Ishikawa (cell line): Measurements from ENCODE around the gene EFCAB13.

Experiments used
- CEBPB ChIP-seq: IDR thresholded peaks from 2 replicates; pipeline ENCODE4 v1.6.1; 2012
- CREB1 ChIP-seq: IDR thresholded peaks from 2 replicates; pipeline ENCODE4 v1.6.1; 2012; ENCODE audit warnings: low read depth
- EGR1 ChIP-seq: IDR thresholded peaks from 2 replicates; pipeline ENCODE4 v1.6.1; 2012
- EP300 ChIP-seq: IDR thresholded peaks from 2 replicates; pipeline ENCODE4 v1.6.1; 2012; ENCODE audit warnings: borderline replicate concordance
- FOXM1 ChIP-seq: IDR thresholded peaks from 2 replicates; pipeline ENCODE4 v1.6.1; 2012; ENCODE audit warnings: low read depth, borderline replicate concordance
- MAX ChIP-seq: IDR thresholded peaks from 2 replicates; pipeline ENCODE4 v1.6.1; 2012
- NFIC ChIP-seq: IDR thresholded peaks from 2 replicates; pipeline ENCODE4 v1.6.1; 2012
- RAD21 ChIP-seq: IDR thresholded peaks from 2 replicates; pipeline ENCODE4 v1.6.1; 2012; ENCODE audit warnings: low read depth
- REST ChIP-seq: IDR thresholded peaks from 2 replicates; pipeline ENCODE4 v1.6.1; 2012; ENCODE audit warnings: low read depth, mild to moderate bottlenecking
- TAF1 ChIP-seq: IDR thresholded peaks from 2 replicates; pipeline ENCODE4 v1.6.1; 2012; ENCODE audit warnings: low read depth, mild to moderate bottlenecking
- TCF12 ChIP-seq: IDR thresholded peaks from 2 replicates; pipeline ENCODE4 v1.6.1; 2012; ENCODE audit warnings: low read depth
- TEAD4 ChIP-seq: IDR thresholded peaks from 2 replicates; pipeline ENCODE4 v1.6.1; 2012
- USF1 ChIP-seq: IDR thresholded peaks from 2 replicates; pipeline ENCODE4 v1.6.1; 2012
- YY1 ChIP-seq: IDR thresholded peaks from 2 replicates; pipeline ENCODE4 v1.6.1; 2012; ENCODE audit warnings: low read depth
- ZBTB7A ChIP-seq: IDR thresholded peaks from 2 replicates; pipeline ENCODE4 v1.6.1; 2012; ENCODE audit warnings: low read depth

Gene EFCAB13

GRCh38 chr17:47281216-47281615, 42.5 kb upstream of the EFCAB13 start:
- TF ChIP-seq REST (no peak), TEAD4 (no peak), RAD21 (no peak), USF1 (peak; percentile 60; the same call in 1 of the 2 replicates)

- no peak for TF ChIP-seq RAD21
- TF ChIP-seq REST = no peak
Observed at GRCh38 chr17:47285003-47285402, 38.8 kb upstream of the EFCAB13 start.

- no peak for TF ChIP-seq FOXM1
- no peak for TF ChIP-seq CEBPB
- no peak for TF ChIP-seq TCF12
- no peak for TF ChIP-seq YY1
- TF ChIP-seq TEAD4 = no peak
Observed at GRCh38 chr17:47286198-47286914, 37.4 kb upstream of the EFCAB13 start.

GRCh38 chr17:47287068-47287467, 36.7 kb upstream of the EFCAB13 start:
- TF ChIP-seq MAX (no peak), TEAD4 (no peak), EGR1 (no peak), FOXM1 (no peak), ZBTB7A (no peak), RAD21 (no peak), EP300 (no peak), USF1 (no peak)

GRCh38 chr17:47287639-47288038, 36.1 kb upstream of the EFCAB13 start:
- TF ChIP-seq TCF12 = no peak
- TF ChIP-seq USF1 = no peak
- no peak for TF ChIP-seq EGR1
- no peak for TF ChIP-seq FOXM1
- TF ChIP-seq MAX = no peak
- no peak for TF ChIP-seq CREB1
- no peak for TF ChIP-seq CEBPB
- no peak for TF ChIP-seq ZBTB7A
- TF ChIP-seq YY1 = no peak
- no peak for TF ChIP-seq TAF1

GRCh38 chr17:47288531-47289116, 35.1 kb upstream of the EFCAB13 start:
- no peak for TF ChIP-seq YY1
- no peak for TF ChIP-seq TCF12
- TF ChIP-seq TEAD4 = no peak
- TF ChIP-seq CREB1 = no peak
- TF ChIP-seq FOXM1 = no peak
- no peak for TF ChIP-seq TAF1
- no peak for TF ChIP-seq NFIC
- TF ChIP-seq EGR1 = no peak; the same call in 1 of the 2 replicates
- TF ChIP-seq EP300 = no peak
